GM12878 (cell line): ENCODE measurements around the gene LCT.

Source experiments
- ASH2L ChIP-seq: fragments of 300-600, 200-600 bp; sonication (generic); IDR thresholded peaks from 2 replicates; pipeline ENCODE4 v1.6.1; 2017; ENCODE audit warnings: low read depth, mild to moderate bottlenecking, borderline replicate concordance
- BCL11A ChIP-seq: IDR thresholded peaks from 2 replicates; pipeline ENCODE4 v1.6.1; 2011; ENCODE audit warnings: low read depth, low read length
- EZH2 ChIP-seq: IDR thresholded peaks from 2 replicates; pipeline ENCODE4 v1.6.1; 2012; ENCODE audit warnings: low read depth, mild to moderate bottlenecking, control low read depth, inconsistent platforms, low read length, borderline replicate concordance; ENCODE audit not compliant: control insufficient read depth
- JUNB ChIP-seq: IDR thresholded peaks from 2 replicates; pipeline ENCODE4 v1.6.1; 2016; ENCODE audit warnings: antibody characterized with exemption, mild to moderate bottlenecking
- NFYB ChIP-seq: IDR thresholded peaks from 2 replicates; pipeline ENCODE4 v1.6.1; 2011; ENCODE audit warnings: low read depth, mild to moderate bottlenecking, low read length, improper control_type of control experiment, moderate library complexity; ENCODE audit not compliant: insufficient read depth
- POLR2A ChIP-seq: IDR thresholded peaks from 2 replicates; pipeline ENCODE4 v1.6.1; 2011; ENCODE audit warnings: low read depth, mild to moderate bottlenecking, low read length
- POLR2AphosphoS5 ChIP-seq: IDR thresholded peaks from 2 replicates; pipeline ENCODE4 v1.6.1; 2011; ENCODE audit warnings: mild to moderate bottlenecking, low read length, inconsistent platforms
- RFX5 ChIP-seq: IDR thresholded peaks from 2 replicates; pipeline ENCODE4 v1.6.1; 2011; ENCODE audit warnings: low read depth, low read length, improper control_type of control experiment
- ZNF24 ChIP-seq: fragments of 450-650 bp; IDR thresholded peaks from 2 replicates; pipeline ENCODE4 v1.6.1; 2017; ENCODE audit warnings: antibody characterized with exemption, mild to moderate bottlenecking
- ZSCAN29 ChIP-seq: fragments of 450-650 bp; IDR thresholded peaks from 2 replicates; pipeline ENCODE4 v1.6.1; 2017; ENCODE audit warnings: mild to moderate bottlenecking, moderate library complexity
- TF ChIP-seq, protein P1 (sequence below), 3 experiments: IDR thresholded peaks in 2 of 3; conservative IDR thresholded peaks in 1 of 3; 2 replicates each; pipeline ENCODE4 v1.5.1; 2011; ENCODE audit warnings: low read depth in 3 of 3, low read length in 3 of 3, mild to moderate bottlenecking in 3 of 3, control low read depth in 2 of 3, moderate library complexity in 2 of 3, inconsistent platforms in 1 of 3, mixed read lengths in 1 of 3; ENCODE audit not compliant: control insufficient read depth in 2 of 3, insufficient read depth in 1 of 3; ENCODE audit errors: extremely low read depth in 1 of 3

DNA sequence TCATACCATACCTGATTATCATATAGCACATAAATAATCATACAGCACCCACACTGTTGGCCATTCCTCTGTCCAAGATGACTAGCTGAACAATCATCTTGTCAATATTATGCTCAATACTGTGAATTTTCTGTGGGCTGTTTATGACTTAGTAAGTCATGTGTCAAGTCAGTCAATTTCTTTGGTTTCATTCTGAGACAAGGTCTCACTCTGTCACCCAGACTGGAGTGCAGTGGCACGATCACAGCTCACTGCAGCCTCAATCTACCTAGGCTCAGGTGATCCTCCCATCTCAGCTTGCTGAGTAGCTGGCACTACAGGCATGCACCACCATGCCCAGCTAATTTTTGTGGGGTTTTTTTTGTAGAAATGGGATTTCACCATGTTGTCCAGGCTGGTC, 33.6 kb upstream of the LCT start:
- TF ChIP-seq BCL11A (no peak), POLR2A (no peak), NFYB (no peak), EZH2 (no peak), RFX5 (no peak), POLR2AphosphoS5 (no peak), ZSCAN29 (no peak), JUNB (no peak), ZNF24 (no peak), ASH2L (no peak)
- TF ChIP-seq, protein P1, sequence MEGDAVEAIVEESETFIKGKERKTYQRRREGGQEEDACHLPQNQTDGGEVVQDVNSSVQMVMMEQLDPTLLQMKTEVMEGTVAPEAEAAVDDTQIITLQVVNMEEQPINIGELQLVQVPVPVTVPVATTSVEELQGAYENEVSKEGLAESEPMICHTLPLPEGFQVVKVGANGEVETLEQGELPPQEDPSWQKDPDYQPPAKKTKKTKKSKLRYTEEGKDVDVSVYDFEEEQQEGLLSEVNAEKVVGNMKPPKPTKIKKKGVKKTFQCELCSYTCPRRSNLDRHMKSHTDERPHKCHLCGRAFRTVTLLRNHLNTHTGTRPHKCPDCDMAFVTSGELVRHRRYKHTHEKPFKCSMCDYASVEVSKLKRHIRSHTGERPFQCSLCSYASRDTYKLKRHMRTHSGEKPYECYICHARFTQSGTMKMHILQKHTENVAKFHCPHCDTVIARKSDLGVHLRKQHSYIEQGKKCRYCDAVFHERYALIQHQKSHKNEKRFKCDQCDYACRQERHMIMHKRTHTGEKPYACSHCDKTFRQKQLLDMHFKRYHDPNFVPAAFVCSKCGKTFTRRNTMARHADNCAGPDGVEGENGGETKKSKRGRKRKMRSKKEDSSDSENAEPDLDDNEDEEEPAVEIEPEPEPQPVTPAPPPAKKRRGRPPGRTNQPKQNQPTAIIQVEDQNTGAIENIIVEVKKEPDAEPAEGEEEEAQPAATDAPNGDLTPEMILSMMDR (IDR thresholded peaks at IDR 0.05 in 2 of 3, conservative IDR thresholded peaks at IDR 0.05 in 1 of 3; ENCODE audit: control insufficient read depth in 2 of 3, extremely low read depth in 1 of 3, insufficient read depth in 1 of 3, low read depth in 3 of 3, low read length in 3 of 3), result no peak
